ENCODE results near the gene MGAT2. TPM values are rescaled to one million over a fixed set of nuclear protein-coding genes. Genes with fewer than 3 reads are reported as not detected.
"Not testable (repeated sequence)": the region's sequence is repeated elsewhere in the genome, so short reads cannot be mapped to it uniquely, and the experiment has no call there.

The MGAT2 gene
- total and polyA plus RNA-seq, 5 donors: 12.0 to 22.1 (median 14.7) TPM

- intact Hi-C loops (cut with DNase I): loop anchor here in 2 of 4 donors (10.0 kb wide), 2 partner anchors 130 to 200 kb away; partner anchors contain the start of gene KLHDC2 (in 2 of the 2)
- Histone ChIP-seq H3K4me1 (ENCODE audit: control insufficient read depth, insufficient read depth, low read length) (peaks cover 5% of the 10 kb centered on the region), H3K27ac (ENCODE audit: low read length) (peak within 1 kb of the TSS; percentile 90), H3K27me3 (ENCODE audit: control insufficient read depth, insufficient read depth) (no peaks in the 10 kb centered on the region), H3K4me3 (ENCODE audit: low read length) (peak within 1 kb of the TSS; percentile 74), H3K9me3 (ENCODE audit: control insufficient read depth, low read length) (no peaks in the 10 kb centered on the region)
- ATAC-seq: peak; percentile 62 to 76
- peak; percentile 54 to 84 (median 83) for DNase-seq
- WGBS: under 1% methylated on average over 80 of the region's 80 CpGs
Observed at GRCh38 chr14:49634547-49635334, 14.1 kb downstream of the MGAT2 start, which contains the start of gene DNAAF2. DNAAF2 (minus strand) TSS chr14:49635244; CDS start chr14:49635149, 95 bp downstream.

DNA sequence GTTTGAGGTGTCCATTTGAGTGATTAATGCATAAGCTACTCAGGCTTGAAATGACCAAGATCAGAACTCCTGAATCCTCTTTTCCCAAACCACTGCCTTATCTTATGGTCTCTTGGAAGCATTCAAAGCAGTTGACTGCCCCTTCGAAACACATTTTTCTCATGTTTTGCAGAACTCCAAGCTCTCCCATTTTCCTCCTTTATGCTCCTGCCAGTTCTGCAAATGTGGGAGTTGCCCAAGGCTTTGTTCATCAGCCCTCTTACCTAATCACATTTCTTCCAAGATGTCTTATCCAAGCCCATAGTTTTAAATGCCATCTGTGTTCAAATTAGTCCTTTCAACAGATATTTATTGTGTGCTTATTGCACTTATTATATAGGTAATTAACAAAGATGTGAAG, 16.3 kb downstream of the MGAT2 start:
- Histone ChIP-seq H3K27ac (ENCODE audit: low read length) (no peak overlapping the region), H3K27me3 (ENCODE audit: control insufficient read depth, insufficient read depth) (no peaks in the 10 kb centered on the region), H3K4me1 (ENCODE audit: control insufficient read depth, insufficient read depth, low read length) (peaks cover 5% of the 10 kb centered on the region), H3K9me3 (ENCODE audit: control insufficient read depth, low read length) (no peaks in the 10 kb centered on the region), H3K4me3 (ENCODE audit: low read length) (no peak overlapping the region)
- ATAC-seq (no peak), DNase-seq (no peak)
- intact Hi-C loops (cut with DNase I): loop anchor here in 2 of 4 donors (10.0 kb wide), 2 partner anchors 128 to 198 kb away; partner anchors contain the start of gene KLHDC2 (in 2 of the 2)
- 80% methylated on average over 1 of the region's 1 CpG for WGBS

GRCh38 chr14:49637534-49638078, 17.0 kb downstream of the MGAT2 start:
- intact Hi-C loops (cut with DNase I): loop anchor here in 2 of 4 donors (10.0 kb wide), 2 partner anchors 127 to 197 kb away; partner anchors contain the start of gene KLHDC2 (in 2 of the 2)
- Histone ChIP-seq H3K4me3 (ENCODE audit: low read length) (no peak overlapping the region), H3K27me3 (ENCODE audit: control insufficient read depth, insufficient read depth) (no peaks in the 10 kb centered on the region), H3K27ac (ENCODE audit: low read length) (no peak overlapping the region), H3K4me1 (ENCODE audit: control insufficient read depth, insufficient read depth, low read length) (peaks cover 5% of the 10 kb centered on the region), H3K9me3 (ENCODE audit: control insufficient read depth, low read length) (no peaks in the 10 kb centered on the region)
- 93% methylated on average over 3 of the region's 3 CpGs for WGBS
- DNase-seq (no peak), ATAC-seq (no peak)

DNA sequence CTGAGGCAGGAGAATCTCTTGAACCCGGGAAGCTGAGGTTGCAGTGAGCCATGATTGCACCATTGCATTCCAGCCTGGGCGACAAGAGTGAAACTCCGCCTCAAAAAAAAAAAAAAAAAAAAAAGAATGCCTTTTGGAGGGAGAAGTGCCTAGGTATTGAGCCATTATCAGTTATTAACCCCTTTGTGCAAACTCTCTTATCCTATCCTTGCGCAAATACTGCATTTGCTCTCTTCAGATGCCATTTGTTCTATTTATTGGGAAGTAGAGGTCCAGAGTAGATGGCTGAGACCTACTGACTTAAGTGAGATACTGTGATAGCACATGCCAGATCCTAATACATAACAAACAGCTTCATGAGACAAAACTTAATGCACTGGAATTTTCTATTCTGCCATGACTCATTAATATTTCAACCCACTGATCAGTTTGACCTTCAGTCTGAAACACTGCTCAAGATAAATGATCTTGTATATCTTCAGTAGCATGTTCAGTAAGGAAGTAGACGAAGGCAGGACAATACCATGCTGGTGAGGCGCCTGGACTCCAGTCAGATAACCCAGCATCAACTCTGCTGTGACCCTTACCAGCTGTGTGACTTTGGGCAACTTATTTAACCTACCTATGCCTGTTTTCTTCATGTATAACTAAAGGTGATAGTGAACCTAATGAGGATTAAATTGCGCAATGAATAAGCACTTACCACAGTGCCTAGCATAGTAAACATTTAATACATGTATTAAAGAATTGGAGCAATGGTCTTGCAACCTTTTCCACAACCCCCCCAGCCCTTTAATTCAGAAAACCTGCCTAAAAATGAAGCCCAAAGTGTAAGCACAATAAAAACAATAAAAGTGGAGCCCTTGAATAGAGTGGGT, 20.2 kb downstream of the MGAT2 start:
- Histone ChIP-seq H3K9me3 (ENCODE audit: control insufficient read depth, low read length) (no peaks in the 10 kb centered on the region), H3K27ac (ENCODE audit: low read length) (no peak overlapping the region), H3K4me1 (ENCODE audit: control insufficient read depth, insufficient read depth, low read length) (peaks cover 5% of the 10 kb centered on the region), H3K27me3 (ENCODE audit: control insufficient read depth, insufficient read depth) (no peaks in the 10 kb centered on the region), H3K4me3 (ENCODE audit: low read length) (no peak overlapping the region)
- WGBS: 95% methylated on average over 7 of the region's 7 CpGs
- intact Hi-C loops (cut with DNase I): no loop called here
- ATAC-seq (no peak), DNase-seq (no peak)

DNA sequence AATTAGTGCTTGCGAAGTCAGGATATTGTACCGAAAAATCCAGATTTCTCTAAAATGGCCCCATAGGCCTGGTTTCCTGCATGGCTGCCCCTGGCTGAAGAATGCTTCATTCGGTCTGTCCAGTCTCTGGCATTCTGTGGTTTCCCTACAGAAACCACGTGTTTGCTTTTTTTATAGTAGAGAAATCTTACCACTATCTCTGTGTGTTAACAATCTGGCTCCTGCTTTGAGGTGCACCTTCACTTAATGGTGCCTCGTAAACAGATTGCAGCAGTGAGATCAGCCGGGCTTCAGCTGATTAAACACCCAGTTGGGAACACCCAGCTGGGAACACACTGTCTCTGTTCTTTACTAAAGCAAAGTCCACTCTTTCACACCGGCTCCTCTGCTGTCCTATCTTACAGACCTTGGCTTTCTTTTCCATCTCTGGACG, 21.1 kb downstream of the MGAT2 start:
- Histone ChIP-seq H3K27me3 (ENCODE audit: control insufficient read depth, insufficient read depth) (no peaks in the 10 kb centered on the region), H3K4me3 (ENCODE audit: low read length) (no peak overlapping the region), H3K4me1 (ENCODE audit: control insufficient read depth, insufficient read depth, low read length) (peaks cover 5% of the 10 kb centered on the region), H3K9me3 (ENCODE audit: control insufficient read depth, low read length) (no peaks in the 10 kb centered on the region), H3K27ac (ENCODE audit: low read length) (peak overlapping the region; percentile 46)
- intact Hi-C loops (cut with DNase I): no loop called here
- DNase-seq (no peak), ATAC-seq (peak; percentile 61 to 86)
- 57% methylated on average over 8 of the region's 8 CpGs for WGBS

DNA sequence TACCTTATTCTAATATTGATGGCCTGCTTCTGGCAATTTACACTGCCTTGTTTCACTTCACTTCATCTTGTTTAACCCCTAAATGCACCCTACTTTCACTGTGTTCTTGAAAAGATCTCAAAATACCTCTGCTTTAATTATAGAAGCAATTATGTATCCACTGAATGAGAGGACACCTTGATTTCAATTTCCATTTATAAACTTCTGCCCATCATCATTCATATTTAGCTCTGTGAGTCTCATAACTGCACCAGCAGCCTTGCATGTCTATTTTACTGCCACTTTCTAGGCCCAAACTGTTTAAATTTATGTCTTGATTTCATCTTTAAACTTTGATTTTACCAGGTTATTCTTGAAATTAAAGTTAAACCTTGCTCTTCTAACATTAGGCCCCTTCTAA, 21.6 kb downstream of the MGAT2 start:
- no peak for DNase-seq
- H3K27ac ChIP-seq (ENCODE audit: low read length): peak overlapping the region; percentile 46
- no peaks in the 10 kb centered on the region for H3K9me3 ChIP-seq (ENCODE audit: control insufficient read depth, low read length)
- peaks cover 3% of the 10 kb centered on the region for H3K4me1 ChIP-seq (ENCODE audit: control insufficient read depth, insufficient read depth, low read length)
- no peak overlapping the region for H3K4me3 ChIP-seq (ENCODE audit: low read length)
- intact Hi-C loops (cut with DNase I): no loop called here
- no peaks in the 10 kb centered on the region for H3K27me3 ChIP-seq (ENCODE audit: control insufficient read depth, insufficient read depth)
- peak in 1 of 2 donors; percentile 17 for ATAC-seq

DNA sequence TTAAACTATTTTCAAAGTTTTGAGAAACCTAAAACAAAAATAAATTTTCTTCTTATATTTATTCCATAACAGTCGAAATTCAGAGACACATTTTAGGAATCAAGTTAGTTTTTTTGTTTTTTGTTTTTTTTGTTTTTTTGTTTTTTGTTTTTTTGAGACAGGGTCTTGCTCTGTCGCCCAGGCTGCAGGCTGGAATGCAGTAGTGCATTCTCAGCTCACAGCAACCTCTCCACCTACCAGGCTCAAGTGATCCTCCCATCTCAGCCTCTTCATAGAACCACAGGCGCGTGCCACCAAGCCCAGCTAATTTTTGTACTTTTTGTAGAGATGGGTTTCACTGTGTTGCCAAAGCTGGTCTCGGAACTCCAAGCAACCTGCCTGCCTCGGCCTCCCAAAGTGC, 32.9 kb downstream of the MGAT2 start:
- intact Hi-C loops (cut with DNase I): no loop called here
- DNase-seq: no peak
- H3K27me3 ChIP-seq (ENCODE audit: control insufficient read depth, insufficient read depth): no peaks in the 10 kb centered on the region

GRCh38 chr14:49654511-49654910, 33.9 kb downstream of the MGAT2 start:
- Histone ChIP-seq H3K4me3 (ENCODE audit: low read length) (no peak overlapping the region), H3K4me1 (ENCODE audit: control insufficient read depth, insufficient read depth, low read length) (no peaks in the 10 kb centered on the region), H3K27me3 (ENCODE audit: control insufficient read depth, insufficient read depth) (no peaks in the 10 kb centered on the region), H3K9me3 (ENCODE audit: control insufficient read depth, low read length) (no peaks in the 10 kb centered on the region), H3K27ac (ENCODE audit: low read length) (no peak overlapping the region)
- ATAC-seq (no peak), DNase-seq (no peak)
- WGBS: 98% methylated on average over 3 of the region's 3 CpGs
- intact Hi-C loops (cut with DNase I): no loop called here

More for the DNA sequence above, 32.9 kb downstream of the MGAT2 start:
- Histone ChIP-seq H3K4me3 (ENCODE audit: low read length) (no peak overlapping the region), H3K9me3 (ENCODE audit: control insufficient read depth, low read length) (no peaks in the 10 kb centered on the region), H3K27ac (ENCODE audit: low read length) (no peak overlapping the region), H3K4me1 (ENCODE audit: control insufficient read depth, insufficient read depth, low read length) (no peaks in the 10 kb centered on the region)
- ATAC-seq: no peak
- WGBS: 96% methylated on average over 6 of the region's 6 CpGs

GRCh38 chr14:49657500-49657899, 36.9 kb downstream of the MGAT2 start:
- ATAC-seq; intact Hi-C loops (cut with DNase I): not testable (repeated sequence)

DNA sequence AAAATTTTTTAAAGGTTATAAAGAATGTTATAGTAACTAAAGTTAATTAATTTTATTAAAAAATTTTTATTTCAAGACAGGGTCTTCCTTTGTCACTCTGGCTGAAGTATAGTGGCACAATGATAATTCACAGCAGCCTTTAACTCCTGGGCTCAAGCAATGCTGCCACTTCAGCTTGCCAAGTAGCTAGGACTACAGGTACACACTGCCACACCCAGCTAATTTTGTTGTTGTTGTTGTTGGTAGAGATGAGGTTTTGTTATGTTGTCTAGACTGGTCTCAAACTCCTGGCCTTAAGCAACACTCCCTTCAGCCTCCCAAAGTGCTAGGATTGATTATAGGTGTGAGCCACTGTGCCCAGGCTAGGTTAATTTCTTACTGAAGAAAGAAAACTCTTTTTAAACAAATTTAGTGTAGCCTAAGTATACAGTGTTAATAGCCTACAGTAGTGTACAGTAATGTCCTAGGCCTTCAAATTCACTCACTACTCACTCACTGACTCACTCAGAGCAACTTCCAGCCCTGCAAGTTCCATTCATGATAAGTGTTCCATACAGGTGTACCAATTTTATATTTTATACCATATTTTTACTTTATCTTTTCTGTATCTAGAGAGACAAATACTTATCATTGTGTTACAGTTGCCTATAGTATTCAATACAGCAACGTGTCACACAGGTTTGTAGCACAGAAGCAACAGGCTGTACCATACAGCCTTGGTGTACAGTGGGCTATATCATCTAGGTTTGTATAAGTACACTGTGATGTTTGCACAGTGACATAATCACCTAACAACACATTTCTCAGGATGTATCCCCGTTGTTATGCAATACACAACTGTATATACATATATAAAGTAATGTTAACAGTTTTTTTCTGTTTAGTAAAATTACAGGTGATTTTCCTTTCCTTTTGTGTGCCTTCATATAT, 39.2 kb downstream of the MGAT2 start:
- WGBS: 86% methylated on average over 2 of the region's 2 CpGs
- H3K27ac ChIP-seq (ENCODE audit: low read length): no peak overlapping the region
- no peak for ATAC-seq
- intact Hi-C loops (cut with DNase I): no loop called here
- no peaks in the 10 kb centered on the region for H3K9me3 ChIP-seq (ENCODE audit: control insufficient read depth, low read length)
- H3K4me1 ChIP-seq (ENCODE audit: control insufficient read depth, insufficient read depth, low read length): no peaks in the 10 kb centered on the region
- no peak for DNase-seq
- no peak overlapping the region for H3K4me3 ChIP-seq (ENCODE audit: low read length)
- no peaks in the 10 kb centered on the region for H3K27me3 ChIP-seq (ENCODE audit: control insufficient read depth, insufficient read depth)

More at GRCh38 chr14:49657500-49657899, 36.9 kb downstream of the MGAT2 start:
- not testable (repeated sequence) for H3K4me1 ChIP-seq (ENCODE audit: control insufficient read depth, insufficient read depth, low read length); H3K27ac ChIP-seq (ENCODE audit: low read length); H3K9me3 ChIP-seq (ENCODE audit: control insufficient read depth, low read length); DNase-seq; H3K27me3 ChIP-seq (ENCODE audit: control insufficient read depth, insufficient read depth); H3K4me3 ChIP-seq (ENCODE audit: low read length)
- whole genome bisulfite sequencing: 96% methylated on average over 6 of the region's 6 CpGs
